GM18499 (cell line): ENCODE measurements around the gene EXOC6B.

Source experiments
- ATAC-seq: cut with Tn5 transposase; IDR thresholded peaks from one replicate; pipeline ENCODE4 v1.9.1; 2021; ENCODE audit warnings: moderate number of reproducible peaks; ENCODE audit not compliant: insufficient read depth, unreplicated experiment

The EXOC6B gene

GRCh38 chr2:72143441-72144273 is 682.2 kb downstream of the EXOC6B start:
- no peak for ATAC-seq

GRCh38 chr2:72142570-72143440 is 683.0 kb downstream of the EXOC6B start:
- ATAC-seq = no peak

- no peak for ATAC-seq
These were observed 683.9 kb downstream of the EXOC6B start for GRCh38 chr2:72141881-72142451.

DNA sequence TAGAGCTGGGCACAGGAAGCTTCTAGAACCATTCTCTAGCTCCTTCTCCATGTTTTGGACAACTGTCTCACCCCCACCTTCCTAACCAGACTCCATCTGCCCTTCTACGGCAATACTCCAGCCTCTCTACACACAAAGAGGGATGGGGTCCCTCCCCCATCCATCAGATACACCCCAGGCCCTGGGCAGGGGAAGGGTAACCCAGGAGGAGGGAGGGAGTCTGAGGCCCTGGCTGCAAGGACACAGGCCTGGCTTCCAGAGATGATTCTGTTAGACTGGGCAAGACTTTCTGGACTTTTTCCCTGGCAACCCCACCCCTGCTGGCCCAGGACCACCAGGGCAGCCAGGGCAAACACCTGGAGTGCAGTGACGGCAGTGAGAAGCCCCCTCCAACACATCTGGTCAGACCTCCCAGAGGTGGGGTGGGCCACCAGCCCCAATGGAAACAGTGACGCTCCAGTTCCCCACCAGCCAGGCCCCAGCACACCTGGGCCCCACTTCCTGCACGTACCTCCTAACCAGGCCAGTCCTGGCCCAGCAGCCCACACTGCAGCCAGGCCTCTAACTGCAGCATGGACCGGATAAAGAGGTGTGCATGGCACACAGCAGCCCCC is 684.7 kb downstream of the EXOC6B start:
- no peak for ATAC-seq

- ATAC-seq = no peak
These were observed 685.2 kb downstream of the EXOC6B start for GRCh38 chr2:72140621-72140960.

DNA sequence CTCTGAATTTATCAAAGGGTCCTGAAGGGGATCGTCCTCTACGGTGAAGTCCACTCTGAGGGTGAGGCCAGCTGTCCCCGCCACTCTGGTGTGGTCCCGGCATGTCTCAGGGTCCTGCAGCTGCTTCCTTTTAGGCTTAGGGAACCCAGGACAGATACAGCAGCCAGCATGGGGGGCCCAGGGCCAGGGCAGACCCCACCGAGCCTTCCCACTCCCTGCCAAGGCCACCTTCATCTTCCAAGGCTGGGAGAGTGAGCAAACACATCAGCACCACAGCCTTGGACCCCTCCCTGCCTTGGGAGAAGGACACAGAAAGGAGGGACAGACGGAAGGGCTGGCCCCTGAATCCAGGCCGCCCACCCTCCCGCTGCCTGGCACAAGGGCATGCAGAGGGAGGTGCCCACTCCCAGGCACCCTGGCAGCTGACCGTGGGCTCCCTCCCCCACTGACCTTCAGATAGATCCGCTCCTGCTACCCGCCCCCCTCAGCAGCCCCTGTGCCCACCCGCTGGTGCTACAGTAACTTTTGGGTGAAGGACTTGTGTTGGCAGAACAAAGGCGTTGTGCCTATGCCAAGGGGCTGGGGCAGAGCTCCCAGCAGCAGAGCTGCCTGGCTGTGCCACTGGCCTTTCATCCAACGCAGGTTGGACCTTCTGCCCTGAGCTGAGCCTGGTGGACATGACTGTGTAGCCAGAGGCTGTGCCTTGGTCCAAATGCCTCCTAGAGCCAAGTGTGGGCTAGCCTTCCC is 685.8 kb downstream of the EXOC6B start:
- no peak for ATAC-seq

DNA sequence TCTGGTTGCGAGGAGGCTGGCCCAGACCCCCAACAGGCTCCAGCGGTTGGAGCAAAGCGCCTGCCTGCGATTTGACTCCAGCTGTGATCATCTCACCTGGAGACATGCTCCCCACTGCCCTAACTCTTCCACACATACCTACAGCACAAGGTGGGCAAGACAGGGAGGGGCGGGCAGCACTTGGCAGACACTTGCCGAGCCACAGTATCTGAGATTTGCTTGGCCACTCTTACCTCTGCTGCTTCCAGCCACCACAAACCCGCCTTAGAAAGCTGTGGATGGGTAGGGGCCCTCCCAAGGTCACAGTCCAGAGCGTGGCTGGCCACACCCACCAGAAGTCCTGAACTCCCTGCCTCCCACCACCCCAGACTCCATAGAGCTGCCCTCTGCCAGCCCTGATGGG is 686.4 kb downstream of the EXOC6B start:
- ATAC-seq = no peak

GRCh38 chr2:72138921-72139381 is 686.9 kb downstream of the EXOC6B start:
- ATAC-seq = no peak

DNA sequence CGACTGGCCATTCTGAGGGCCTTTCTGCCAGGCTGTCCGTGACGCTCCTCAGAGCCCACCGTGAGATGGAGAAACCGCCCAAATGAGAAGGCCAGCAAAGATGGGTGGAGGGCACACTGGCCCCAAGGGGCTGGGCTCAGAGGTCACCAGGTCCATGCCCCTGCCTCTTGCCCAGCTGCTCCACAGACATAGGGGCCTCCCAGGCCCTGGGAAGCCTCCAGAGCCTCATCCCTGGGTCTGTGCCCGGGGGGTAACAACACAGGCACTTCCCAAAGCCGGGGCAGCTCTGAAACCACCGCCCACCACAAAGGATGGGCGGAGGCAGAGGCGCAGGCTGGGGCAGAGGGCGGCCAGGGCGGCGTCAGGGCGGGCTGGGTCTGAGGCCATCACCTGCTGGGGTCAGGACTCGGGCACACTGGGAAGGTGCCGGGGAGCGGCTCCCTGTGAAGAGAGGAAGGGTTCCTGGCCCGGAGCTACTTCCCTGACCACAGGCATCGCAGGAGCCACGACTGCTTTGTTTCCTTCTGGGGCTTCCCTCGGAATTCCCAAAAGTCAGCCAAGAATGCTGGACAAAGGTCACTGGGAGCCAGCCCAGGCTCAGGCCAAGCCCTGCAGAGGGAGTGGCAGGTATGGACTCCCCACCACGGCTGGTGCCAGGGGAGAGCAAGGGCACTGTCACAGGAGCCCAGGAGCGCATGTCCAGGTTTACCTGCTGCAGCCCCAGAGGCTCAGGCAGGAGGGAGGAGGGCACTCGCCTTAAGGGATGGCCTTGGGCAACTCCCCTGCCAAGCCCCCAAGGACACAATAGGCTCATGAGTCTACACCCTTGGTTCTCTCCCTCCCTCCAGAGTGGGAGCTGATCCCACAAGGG is 687.6 kb downstream of the EXOC6B start:
- no peak for ATAC-seq

DNA sequence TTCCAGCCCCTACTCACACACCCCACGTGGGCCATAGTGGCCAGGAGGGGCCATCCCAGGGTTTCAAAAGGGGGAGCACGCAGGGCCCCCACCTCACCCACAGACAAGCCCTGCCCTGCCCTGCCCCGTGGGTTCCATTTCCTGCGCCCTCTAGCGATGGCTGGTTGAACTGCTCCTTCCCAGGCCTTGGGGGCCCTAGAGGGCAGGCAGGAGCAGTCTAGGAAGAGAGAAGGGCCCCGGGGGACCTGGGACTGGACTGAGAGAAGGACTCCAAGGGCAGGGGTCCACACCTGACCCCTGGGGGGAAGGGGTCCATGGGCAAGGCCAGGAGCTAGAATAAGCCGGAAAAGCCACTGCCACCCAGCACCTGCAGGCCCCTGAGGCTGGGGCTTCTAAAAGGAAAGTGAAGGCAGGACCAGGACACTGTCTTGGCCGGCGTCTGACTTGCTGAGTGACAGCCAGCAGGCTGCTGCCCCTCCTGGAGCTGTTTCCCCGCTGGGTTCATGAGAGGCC is 688.3 kb downstream of the EXOC6B start:
- no peak for ATAC-seq

DNA sequence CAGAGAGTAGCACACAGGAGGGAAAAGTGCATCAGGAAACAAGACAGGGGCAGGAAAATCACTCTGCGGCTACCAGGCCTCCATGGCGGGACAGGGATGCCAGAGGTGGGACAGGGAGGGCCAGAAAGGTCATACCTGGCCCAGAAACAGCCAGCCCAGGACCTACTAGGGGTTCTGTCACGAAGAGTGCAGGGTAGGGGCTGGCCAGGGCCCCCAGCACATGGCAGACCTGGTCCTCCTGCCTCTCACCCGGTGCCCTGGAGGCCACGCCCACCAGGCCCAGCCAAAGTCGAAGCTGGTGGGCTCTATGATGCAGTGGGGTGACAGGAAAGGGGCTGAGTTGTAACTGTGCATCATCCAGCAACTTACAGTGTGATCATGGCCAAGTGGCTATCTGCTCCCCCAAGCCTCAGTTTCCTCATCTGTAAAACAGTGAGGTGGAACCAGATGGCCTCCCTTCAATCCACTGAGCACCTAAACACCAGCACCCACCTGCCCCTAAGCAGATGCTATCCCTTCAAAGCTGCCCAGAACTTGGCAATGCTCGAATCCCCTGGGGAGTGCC is 688.8 kb downstream of the EXOC6B start:
- no peak for ATAC-seq

- ATAC-seq = no peak
These were observed 689.5 kb downstream of the EXOC6B start for GRCh38 chr2:72136331-72136730.

DNA sequence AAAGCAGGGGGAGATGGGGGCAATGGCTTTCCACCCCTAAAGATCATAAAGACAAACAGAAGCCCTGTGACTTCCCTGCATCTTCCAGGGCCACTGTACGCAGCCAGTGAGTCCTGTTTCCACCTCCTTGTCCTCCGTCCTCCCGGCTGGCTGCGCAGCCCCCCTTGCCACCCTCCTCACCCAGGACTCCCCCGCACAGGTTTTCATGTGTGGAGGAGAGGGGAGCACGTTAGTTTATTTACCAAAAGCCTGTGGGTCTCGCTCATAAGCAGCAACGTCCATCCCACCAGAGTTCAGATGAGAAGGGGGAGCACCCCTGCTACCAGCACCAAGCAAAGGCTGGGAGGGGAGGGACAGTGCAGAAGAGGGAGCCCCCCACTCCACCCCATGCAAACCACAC is 689.9 kb downstream of the EXOC6B start:
- no peak for ATAC-seq

- ATAC-seq = no peak
These were observed 690.6 kb downstream of the EXOC6B start for GRCh38 chr2:72134997-72135800.

DNA sequence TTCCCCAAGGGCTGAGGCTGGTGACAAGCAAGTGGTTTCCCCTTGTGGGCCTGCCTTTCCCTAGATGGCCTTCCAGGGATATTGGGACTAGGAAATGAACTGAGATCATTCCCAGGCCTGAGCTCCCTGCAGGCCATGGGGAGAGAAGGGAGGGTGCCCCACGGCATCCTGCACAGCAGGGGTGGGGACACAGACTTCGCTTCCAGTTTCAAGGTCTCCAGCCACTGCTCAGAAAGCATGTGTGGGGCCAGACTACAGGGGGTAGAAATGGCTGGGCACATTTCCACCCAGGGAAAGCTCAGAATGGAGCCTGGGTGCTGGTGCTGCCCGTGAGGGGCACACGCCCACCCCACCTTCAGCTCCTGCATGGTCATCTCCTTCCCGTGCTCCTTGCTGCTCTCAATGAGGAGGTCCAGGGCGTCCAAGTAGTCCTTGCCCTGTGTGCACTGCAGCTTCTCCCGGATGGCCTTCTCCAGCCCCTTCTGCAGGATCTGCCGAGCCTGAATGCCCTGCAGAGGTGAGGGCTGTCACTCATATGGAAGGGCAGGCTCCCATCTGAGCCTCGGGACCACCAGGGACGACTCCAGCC is 691.3 kb downstream of the EXOC6B start:
- no peak for ATAC-seq

- no peak for ATAC-seq
These were observed 692.0 kb downstream of the EXOC6B start for GRCh38 chr2:72133721-72134407.
